RWPE1 (cell line): Measurements from ENCODE around the gene PMS1.

Experiments used
- CTCF ChIA-PET: fragments of 350-600 bp; sonication (Branson Sonifier 250); formaldehyde crosslinking; extraction: SDS; loops from one replicate; lab custom pipeline; 2021; lab: Yijun Ruan, JAX
- POLR2A ChIA-PET: fragments of 400-600 bp; formaldehyde crosslinking; extraction: SDS; loops from one replicate; lab custom pipeline; 2020; ENCODE audit warnings: antibody characterized with exemption; ENCODE audit not compliant: low non-redundant PET; lab: Yijun Ruan, JAX
- DNase-seq: peaks from one replicate; pipeline ENCODE4 v3.0.0; 2012; ENCODE audit warnings: low spot score
- H3K27ac ChIP-seq: fragments of 450-650 bp; 2 replicates; pipeline ENCODE4 v1.5.1; 2017
- TF ChIP-seq, protein P1 (sequence below): fragments of 450-650 bp; conservative IDR thresholded peaks from 2 replicates; pipeline ENCODE4 v1.5.1; 2017; ENCODE audit warnings: low read depth, mild to moderate bottlenecking

The PMS1 gene

DNA sequence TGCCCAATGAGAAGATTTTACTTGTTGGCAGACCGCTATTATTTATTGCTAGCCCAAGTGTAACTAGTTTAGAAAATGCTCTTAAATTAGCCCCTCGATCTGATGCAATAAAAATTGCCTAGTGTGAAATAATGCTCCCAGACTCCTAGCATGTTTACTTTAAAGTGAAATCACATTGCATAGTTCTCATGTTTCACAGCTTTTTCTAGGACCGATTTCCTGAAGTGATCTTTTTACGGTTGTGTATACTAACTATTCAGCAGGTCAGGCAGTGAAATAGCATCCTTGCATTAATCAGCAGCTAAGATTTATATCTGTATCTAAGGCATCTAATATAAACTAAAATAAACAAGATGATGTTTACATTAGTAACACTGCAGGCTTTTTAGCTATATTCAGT, 52.4 kb downstream of the PMS1 start:
- ChIA-PET POLR2A (no interaction called here), CTCF (interaction anchor here (0.6 to 1.0 kb wide), 2 partner anchors 11 to 53 kb away, joined by 3 read pairs; partner anchors contain the start of gene ORMDL1)
- H3K27ac ChIP-seq, result no peak overlapping the region
- TF ChIP-seq, protein P1, sequence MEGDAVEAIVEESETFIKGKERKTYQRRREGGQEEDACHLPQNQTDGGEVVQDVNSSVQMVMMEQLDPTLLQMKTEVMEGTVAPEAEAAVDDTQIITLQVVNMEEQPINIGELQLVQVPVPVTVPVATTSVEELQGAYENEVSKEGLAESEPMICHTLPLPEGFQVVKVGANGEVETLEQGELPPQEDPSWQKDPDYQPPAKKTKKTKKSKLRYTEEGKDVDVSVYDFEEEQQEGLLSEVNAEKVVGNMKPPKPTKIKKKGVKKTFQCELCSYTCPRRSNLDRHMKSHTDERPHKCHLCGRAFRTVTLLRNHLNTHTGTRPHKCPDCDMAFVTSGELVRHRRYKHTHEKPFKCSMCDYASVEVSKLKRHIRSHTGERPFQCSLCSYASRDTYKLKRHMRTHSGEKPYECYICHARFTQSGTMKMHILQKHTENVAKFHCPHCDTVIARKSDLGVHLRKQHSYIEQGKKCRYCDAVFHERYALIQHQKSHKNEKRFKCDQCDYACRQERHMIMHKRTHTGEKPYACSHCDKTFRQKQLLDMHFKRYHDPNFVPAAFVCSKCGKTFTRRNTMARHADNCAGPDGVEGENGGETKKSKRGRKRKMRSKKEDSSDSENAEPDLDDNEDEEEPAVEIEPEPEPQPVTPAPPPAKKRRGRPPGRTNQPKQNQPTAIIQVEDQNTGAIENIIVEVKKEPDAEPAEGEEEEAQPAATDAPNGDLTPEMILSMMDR, result no peak
- peak; percentile 5 for DNase-seq

DNA sequence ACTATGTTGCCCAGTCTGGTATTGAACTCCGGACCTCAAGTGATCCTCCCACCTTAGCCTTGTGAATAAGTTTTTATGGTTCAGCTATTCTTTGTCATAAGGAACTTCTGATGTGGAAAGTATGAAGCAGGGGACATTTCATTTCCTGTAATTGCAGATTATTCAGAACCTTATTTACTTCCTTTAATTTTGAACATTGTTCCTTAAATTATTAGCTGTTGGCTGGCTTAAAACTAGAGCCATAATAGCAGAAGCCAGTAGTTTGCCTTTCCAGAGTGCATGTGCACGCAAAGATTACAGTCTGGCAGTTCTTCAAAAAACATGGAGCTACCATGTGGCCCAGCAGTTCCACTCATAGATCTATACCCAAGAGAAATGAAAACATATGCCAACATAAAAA, 53.1 kb downstream of the PMS1 start:
- DNase-seq, result no peak
- TF ChIP-seq, protein P1, result no peak
- ChIA-PET CTCF (no interaction called here), POLR2A (no interaction called here)
- H3K27ac ChIP-seq, result no peak overlapping the region

DNA sequence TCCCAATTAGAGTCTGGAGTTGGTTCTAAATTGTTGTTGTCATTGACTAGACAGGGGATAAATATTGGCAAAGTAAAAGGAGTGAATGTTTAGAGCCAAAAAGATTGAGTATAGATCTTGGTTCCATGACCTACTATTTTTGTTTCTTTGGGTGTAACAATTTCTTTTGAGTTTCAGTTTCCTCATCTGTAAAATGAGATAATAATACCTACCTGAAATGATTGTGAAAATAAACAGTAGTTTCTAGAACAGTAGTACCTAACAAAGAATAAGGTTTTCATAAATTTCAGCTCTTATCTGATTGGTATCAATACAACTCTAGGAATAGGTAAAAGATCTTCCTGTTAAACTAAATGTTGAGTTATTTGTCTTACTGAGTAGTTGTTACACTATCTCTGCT, 56.8 kb downstream of the PMS1 start:
- POLR2A ChIA-PET, result no interaction called here
- no peak for DNase-seq
- TF ChIP-seq, protein P1, result no peak
- CTCF ChIA-PET, result no interaction called here
- no peak overlapping the region for H3K27ac ChIP-seq

DNA sequence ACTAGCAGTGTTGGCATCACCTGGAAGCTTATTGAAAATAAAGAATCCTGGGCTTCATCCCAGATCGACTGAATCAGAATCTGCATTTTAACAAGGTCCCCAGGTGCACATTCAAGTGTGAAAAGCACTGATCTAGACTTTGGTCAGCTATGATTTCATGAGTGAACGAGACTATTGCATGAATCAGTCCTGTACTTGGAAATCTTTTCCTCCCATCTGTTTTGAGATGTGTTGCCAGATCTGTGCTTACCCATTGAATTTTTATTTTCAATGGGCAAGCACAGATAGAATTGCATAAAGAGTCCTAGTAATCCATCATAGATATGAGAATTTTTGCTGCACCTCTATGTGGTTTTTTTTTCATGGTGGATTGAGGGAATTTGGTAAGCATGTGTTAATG, 64.0 kb downstream of the PMS1 start:
- POLR2A ChIA-PET, result no interaction called here
- no peak for DNase-seq
- H3K27ac ChIP-seq, result no peak overlapping the region
- CTCF ChIA-PET, result no interaction called here
- TF ChIP-seq, protein P1, result no peak

DNA sequence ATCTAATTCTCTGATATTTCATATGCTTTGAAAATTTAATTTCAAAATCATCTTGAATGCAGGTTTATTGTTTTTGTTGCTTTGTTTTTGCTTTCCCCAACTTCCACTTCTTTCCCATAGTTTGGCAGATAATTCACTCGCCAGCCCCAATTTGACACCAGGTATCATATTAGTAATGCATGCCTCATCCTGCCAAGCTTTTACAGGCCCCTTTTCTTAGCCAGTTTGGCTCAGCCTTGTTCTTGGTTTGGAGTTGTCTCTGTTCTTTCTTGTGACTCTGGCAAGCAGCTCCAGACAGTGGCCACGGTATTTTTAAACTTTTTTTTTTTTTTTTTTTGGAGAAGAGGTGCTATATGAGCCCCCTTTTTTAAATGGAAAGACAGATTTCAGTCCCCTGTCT, 65.3 kb downstream of the PMS1 start:
- CTCF ChIA-PET, result interaction anchor here (0.8 kb wide), 1 partner anchor 187 kb away, joined by 6 read pairs; no protein-coding TSS in a partner anchor
- POLR2A ChIA-PET, result no interaction called here
- DNase-seq, result peak; percentile 6
- TF ChIP-seq, protein P1, result no peak
- no peak overlapping the region for H3K27ac ChIP-seq

DNA sequence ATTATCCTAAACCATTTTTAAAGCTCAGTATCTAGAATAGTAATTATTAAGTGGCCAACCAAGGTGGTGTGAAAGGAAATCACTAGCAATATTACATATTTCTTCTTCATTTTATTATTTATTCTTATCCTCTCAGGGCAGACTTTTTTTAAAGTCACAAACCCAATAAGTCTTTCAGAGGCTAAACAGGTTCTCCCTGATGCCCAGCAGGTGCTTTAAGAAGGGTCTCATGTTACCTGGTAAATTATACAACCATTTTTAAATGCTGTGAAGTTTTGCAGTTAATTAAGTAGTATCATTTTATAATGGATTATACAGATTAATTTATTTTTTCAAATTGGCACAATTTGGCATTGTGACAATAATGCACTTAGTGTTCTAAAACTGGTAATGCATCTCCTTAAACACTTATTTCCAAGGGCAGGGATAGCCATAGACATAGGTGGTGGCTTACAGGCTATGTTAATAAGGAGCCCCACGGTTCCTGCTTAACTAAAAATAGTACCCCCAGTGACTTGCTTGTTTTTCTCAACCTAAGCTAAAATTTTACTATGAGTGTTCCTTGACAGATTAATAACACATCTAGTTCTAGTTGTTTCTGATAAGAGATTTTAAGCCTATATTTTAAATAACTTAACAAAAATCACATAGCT, 67.0 kb downstream of the PMS1 start:
- ChIA-PET POLR2A (no interaction called here), CTCF (no interaction called here)
- no peak for DNase-seq
- TF ChIP-seq, protein P1, result no peak
- H3K27ac ChIP-seq, result no peak overlapping the region
